ENCODE measurements around the gene AP4M1. TPM values are rescaled to one million over a fixed set of nuclear protein-coding genes. Genes with fewer than 3 reads are reported as not detected.

AP4M1 gene
- polyA plus RNA-seq, 2 of the 4 experiments (the other 2 are of a cell fraction), result 16.6 to 18.3 TPM

DNA sequence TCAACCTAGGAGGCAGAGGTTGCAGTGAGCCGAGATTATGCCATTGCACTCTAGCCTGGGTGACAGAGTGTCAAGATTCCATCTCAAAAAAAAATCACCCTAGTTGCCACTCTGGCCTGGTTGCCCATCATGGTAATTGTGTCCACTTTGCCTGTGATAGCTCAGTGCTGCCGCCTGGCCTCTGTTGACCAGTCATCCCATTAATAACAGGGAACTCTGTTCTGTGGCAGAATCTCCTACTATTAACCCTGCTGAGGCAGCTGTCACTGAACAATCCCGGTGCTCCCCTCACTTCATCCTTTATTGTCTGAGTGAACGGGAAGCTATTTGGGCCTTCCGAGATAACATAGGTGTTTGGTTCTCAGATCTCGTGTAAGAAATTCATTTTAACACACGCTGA, 34.5 kb upstream of the AP4M1 start:
- over 99% methylated on average over 7 of the region's 7 CpGs for WGBS (ENCODE audit: missing lambda C conversion rate)

DNA sequence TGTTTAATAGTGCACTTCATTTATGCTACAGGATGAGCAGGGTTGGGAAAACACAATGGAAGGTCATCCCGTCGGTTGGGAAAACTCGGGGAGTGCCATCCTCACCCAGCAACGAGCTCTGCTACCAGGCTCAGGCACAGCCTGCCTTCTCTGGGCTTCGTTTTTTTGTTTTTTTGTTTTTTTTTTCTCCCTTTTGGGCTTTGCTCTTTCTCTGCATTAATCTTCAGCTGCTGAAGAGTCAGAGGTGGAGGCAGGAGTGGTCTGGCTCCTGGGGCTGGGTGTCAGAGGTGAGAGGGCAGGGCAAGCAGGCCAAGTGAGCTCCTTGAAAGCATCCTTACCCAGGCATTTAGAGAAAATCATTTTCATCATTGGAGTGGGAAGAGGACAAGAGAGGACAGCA, 31.5 kb upstream of the AP4M1 start:
- FAIRE-seq, result no peak
- ATAC-seq, result no peak
- ChIA-PET CTCF (interaction anchor here (0.6 to 1.5 kb wide), 5 partner anchors 17 to 855 kb away, joined by 3 to 9 read pairs (median 4); no protein-coding TSS in a partner anchor), POLR2A (no interaction called here)
- WGBS (ENCODE audit: missing lambda C conversion rate), result 97% methylated on average over 5 of the region's 5 CpGs
- TF ChIP-seq RFX5 (IDR thresholded peaks at IDR 0.05), result no peak
- TF ChIP-seq SMC3 (IDR thresholded peaks at IDR 0.05), result no peak
- no peak for TF ChIP-seq CHD4 (IDR thresholded peaks at IDR 0.05; ENCODE audit: borderline replicate concordance)
- H3K4me1 ChIP-seq, result no peaks in the 10 kb centered on the region
- no peak overlapping the region for H3K4me3 ChIP-seq
- DNase-seq (ENCODE audit: low read depth in 1 of 2, low spot score in 1 of 2), result no peak
- H3K9me3 ChIP-seq, result peaks cover 96% of the 10 kb centered on the region
- H3K4me2 ChIP-seq, result no peak overlapping the region
- H3K27ac ChIP-seq, result no peak overlapping the region

More for the DNA sequence above, 34.5 kb upstream of the AP4M1 start:
- Histone ChIP-seq H3K4me2 (no peak overlapping the region), H3K4me3 (no peak overlapping the region), H3K27ac (no peak overlapping the region), H3K4me1 (no peaks in the 10 kb centered on the region), H3K9me3 (peaks cover 87% of the 10 kb centered on the region)
- ATAC-seq (peak in 1 of 2 experiments; percentile 23; a peak in 1 of 6 replicates), DNase-seq (ENCODE audit: low read depth in 1 of 2, low spot score in 1 of 2) (no peak), FAIRE-seq (no peak)
- ChIA-PET CTCF (interaction anchor here (0.6 to 1.8 kb wide), 6 partner anchors 9 to 67 kb away, joined by 3 to 9 read pairs (median 4); no protein-coding TSS in a partner anchor), POLR2A (interaction anchor here (1.4 kb wide), 1 partner anchor 17 kb away, joined by 3 read pairs; the partner anchor contains the start of gene ZSCAN21)
- TF ChIP-seq RCOR1 (IDR thresholded peaks at IDR 0.05; ENCODE audit: low read depth, low read length) (no peak), JUN (IDR thresholded peaks at IDR 0.05) (no peak), ZSCAN20 (CRISPR knock-in tag; IDR thresholded peaks at IDR 0.05) (no peak), KDM5A (IDR thresholded peaks at IDR 0.05) (no peak), POLR2A (IDR thresholded peaks at IDR 0.05; ENCODE audit: low read length) (no peak), HOXB13 (CRISPR knock-in tag; IDR thresholded peaks at IDR 0.05; ENCODE audit: low read depth) (no peak), ESRRA (IDR thresholded peaks at IDR 0.05; ENCODE audit: borderline replicate concordance, low read length) (no peak), FOSL2 (IDR thresholded peaks at IDR 0.05) (no peak), FOSL2 (CRISPR knock-in tag; IDR thresholded peaks at IDR 0.05) (no peak), MYC (IDR thresholded peaks at IDR 0.05; ENCODE audit: borderline replicate concordance, low read length) (no peak), NR3C1 (IDR thresholded peaks at IDR 0.05) (no peak)
- TF ChIP-seq, protein P1, sequence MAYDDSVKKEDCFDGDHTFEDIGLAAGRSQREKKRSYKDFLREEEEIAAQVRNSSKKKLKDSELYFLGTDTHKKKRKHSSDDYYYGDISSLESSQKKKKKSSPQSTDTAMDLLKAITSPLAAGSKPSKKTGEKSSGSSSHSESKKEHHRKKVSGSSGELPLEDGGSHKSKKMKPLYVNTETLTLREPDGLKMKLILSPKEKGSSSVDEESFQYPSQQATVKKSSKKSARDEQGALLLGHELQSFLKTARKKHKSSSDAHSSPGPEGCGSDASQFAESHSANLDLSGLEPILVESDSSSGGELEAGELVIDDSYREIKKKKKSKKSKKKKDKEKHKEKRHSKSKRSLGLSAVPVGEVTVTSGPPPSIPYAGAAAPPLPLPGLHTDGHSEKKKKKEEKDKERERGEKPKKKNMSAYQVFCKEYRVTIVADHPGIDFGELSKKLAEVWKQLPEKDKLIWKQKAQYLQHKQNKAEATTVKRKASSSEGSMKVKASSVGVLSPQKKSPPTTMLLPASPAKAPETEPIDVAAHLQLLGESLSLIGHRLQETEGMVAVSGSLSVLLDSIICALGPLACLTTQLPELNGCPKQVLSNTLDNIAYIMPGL (CRISPR knock-in tag; IDR thresholded peaks at IDR 0.05; ENCODE audit: borderline replicate concordance), result no peak

DNA sequence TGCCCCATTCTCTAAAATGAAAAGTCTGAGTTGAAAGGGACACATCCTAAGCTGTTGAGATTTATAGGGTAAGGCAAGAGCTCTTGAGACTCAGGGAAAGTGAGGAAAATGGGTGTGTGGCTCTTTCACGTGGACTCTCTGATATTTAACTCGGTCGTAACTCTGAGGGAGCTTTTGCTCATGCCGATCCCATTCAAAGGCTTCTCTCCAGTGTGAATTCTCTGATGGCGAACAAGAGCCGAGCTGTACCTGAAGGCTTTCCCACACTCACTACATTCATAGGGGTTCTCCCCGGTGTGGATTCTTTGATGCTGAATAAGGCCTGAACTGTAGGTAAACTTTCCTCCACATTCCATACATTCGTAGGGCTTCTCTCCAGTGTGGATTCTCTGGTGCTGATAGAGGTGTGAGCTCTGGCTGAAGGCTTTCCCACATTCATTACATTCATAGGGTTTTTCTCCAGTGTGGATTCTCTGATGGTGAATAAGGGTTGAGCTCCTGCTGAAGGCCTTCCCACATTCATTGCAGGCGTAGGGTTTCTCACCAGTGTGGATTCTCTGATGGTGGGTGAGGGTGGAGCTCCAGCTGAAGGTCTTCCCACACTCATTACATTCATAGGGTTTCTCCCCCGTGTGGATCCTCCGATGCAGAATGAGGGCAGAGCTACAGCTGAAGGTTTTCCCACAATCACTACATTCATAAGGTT, 30.3 kb upstream of the AP4M1 start:
- Histone ChIP-seq H3K4me3 (no peak overlapping the region), H3K4me1 (no peaks in the 10 kb centered on the region), H3K9me3 (peaks cover 96% of the 10 kb centered on the region), H3K27ac (no peak overlapping the region), H3K4me2 (no peak overlapping the region)
- DNase-seq (ENCODE audit: low read depth in 1 of 2, low spot score in 1 of 2) (peak in 1 of 2 experiments; percentile 51), ATAC-seq (no peak), FAIRE-seq (no peak)
- TF ChIP-seq JUN (IDR thresholded peaks at IDR 0.05), result peak in 1 of 2 experiments; percentile 20; a peak in 1 of 5 replicates
- no peak for TF ChIP-seq RCOR1 (IDR thresholded peaks at IDR 0.05; ENCODE audit: low read depth, low read length)
- TF ChIP-seq, protein P2, sequence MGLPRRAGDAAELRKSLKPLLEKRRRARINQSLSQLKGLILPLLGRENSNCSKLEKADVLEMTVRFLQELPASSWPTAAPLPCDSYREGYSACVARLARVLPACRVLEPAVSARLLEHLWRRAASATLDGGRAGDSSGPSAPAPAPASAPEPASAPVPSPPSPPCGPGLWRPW (IDR thresholded peaks at IDR 0.05), result 0 out of 2 replicates have a peak, but pooled peaks have one; percentile 2
- TF ChIP-seq KDM1A (IDR thresholded peaks at IDR 0.05; ENCODE audit: low read depth), result peak; percentile 87
- ChIA-PET CTCF (interaction anchor here (0.6 to 1.5 kb wide), 5 partner anchors 18 to 488 kb away, joined by 3 to 9 read pairs (median 3); no protein-coding TSS in a partner anchor), POLR2A (interaction anchor here (1.9 kb wide), 1 partner anchor 30 kb away, joined by 5 read pairs; the partner anchor contains the start of genes AP4M1 and MCM7)
- 92% methylated on average over 11 of the region's 11 CpGs for WGBS (ENCODE audit: missing lambda C conversion rate)

DNA sequence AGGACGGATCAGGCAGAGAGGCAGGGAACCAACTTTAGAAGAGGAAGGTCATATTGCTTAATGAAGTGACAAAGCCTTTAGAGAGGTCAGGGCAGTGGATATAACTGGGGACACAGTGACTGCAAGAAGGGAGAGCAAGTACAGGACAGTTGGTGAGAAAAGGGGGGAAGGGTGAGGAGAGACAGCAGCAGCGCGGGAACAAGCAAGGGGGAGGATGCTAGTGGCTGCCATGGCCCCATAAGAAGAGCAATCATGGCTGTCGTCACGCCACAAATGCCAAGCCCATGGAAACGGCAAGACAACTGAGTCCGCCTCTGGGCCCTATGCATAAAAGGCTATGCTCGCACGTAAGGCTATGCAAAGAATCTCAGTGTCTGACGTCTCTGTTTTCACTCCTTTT, 29.0 kb upstream of the AP4M1 start:
- no peak overlapping the region for H3K4me2 ChIP-seq
- no peak overlapping the region for H3K4me3 ChIP-seq
- DNase-seq (ENCODE audit: low read depth in 1 of 2, low spot score in 1 of 2), result no peak
- 94% methylated on average over 10 of the region's 10 CpGs for WGBS (ENCODE audit: missing lambda C conversion rate)
- POLR2A ChIA-PET, result interaction anchor here (1.9 kb wide), 1 partner anchor 28 kb away, joined by 5 read pairs; the partner anchor contains the start of genes AP4M1 and MCM7
- FAIRE-seq, result no peak
- ATAC-seq, result no peak
- CTCF ChIA-PET, result interaction anchor here (0.9 to 1.1 kb wide), 4 partner anchors 8 to 95 kb away, joined by 3 to 4 read pairs (median 3); no protein-coding TSS in a partner anchor
- no peaks in the 10 kb centered on the region for H3K4me1 ChIP-seq
- H3K9me3 ChIP-seq, result peaks cover 100% of the 10 kb centered on the region
- no peak overlapping the region for H3K27ac ChIP-seq
- TF ChIP-seq, protein P1 (CRISPR knock-in tag; IDR thresholded peaks at IDR 0.05; ENCODE audit: borderline replicate concordance), result no peak
- no peak for TF ChIP-seq RCOR1 (IDR thresholded peaks at IDR 0.05; ENCODE audit: low read depth, low read length)
- TF ChIP-seq, protein P3, sequence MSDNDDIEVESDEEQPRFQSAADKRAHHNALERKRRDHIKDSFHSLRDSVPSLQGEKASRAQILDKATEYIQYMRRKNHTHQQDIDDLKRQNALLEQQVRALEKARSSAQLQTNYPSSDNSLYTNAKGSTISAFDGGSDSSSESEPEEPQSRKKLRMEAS (IDR thresholded peaks at IDR 0.05), result no peak
- TF ChIP-seq JUN (IDR thresholded peaks at IDR 0.05), result no peak
- no peak for TF ChIP-seq BHLHE40 (IDR thresholded peaks at IDR 0.05; ENCODE audit: low read depth, low read length)
- TF ChIP-seq, protein P4, sequence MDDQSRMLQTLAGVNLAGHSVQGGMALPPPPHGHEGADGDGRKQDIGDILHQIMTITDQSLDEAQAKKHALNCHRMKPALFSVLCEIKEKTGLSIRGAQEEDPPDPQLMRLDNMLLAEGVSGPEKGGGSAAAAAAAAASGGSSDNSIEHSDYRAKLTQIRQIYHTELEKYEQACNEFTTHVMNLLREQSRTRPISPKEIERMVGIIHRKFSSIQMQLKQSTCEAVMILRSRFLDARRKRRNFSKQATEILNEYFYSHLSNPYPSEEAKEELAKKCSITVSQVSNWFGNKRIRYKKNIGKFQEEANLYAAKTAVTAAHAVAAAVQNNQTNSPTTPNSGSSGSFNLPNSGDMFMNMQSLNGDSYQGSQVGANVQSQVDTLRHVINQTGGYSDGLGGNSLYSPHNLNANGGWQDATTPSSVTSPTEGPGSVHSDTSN (IDR thresholded peaks at IDR 0.05), result no peak
- TF ChIP-seq HOXB5 (CRISPR knock-in tag; IDR thresholded peaks at IDR 0.05), result no peak
- no peak for TF ChIP-seq FOXS1 (CRISPR knock-in tag; IDR thresholded peaks at IDR 0.05)
- no peak for TF ChIP-seq MAZ (IDR thresholded peaks at IDR 0.05; ENCODE audit: borderline replicate concordance, low read depth, low read length)
- no peak for TF ChIP-seq NR3C1 (IDR thresholded peaks at IDR 0.05)
- no peak for TF ChIP-seq MAFK (IDR thresholded peaks at IDR 0.05; ENCODE audit: partially characterized antibody)
- TF ChIP-seq NFE2L2 (conservative IDR thresholded peaks at IDR 0.05; ENCODE audit: low read length), result no peak

All from A549 (cell line).